Endothelial cell of umbilical vein (primary cell): Measurements from ENCODE around the gene COPE. TPM values are rescaled to one million over a fixed set of nuclear protein-coding genes. Genes with fewer than 3 reads are reported as not detected.

ENCODE experiments used
- BruUV-seq: library from RNA; stranded (reverse); fragments of 400-500 nt; replicated peaks from 2 replicates; lab custom pipeline; 2021; lab: Mats Ljungman, UMichigan
- CTCF ChIA-PET: fragments of 300-600, 350-600 bp; sonication (Branson Sonifier 250); formaldehyde crosslinking; loops from one replicate; lab custom pipeline; 2021; ENCODE audit warnings: antibody characterized with exemption, inconsistent platforms; lab: Charles Lee
- POLR2A ChIA-PET: fragments of 300-600, 350-600 bp; sonication (Branson Sonifier 250); formaldehyde crosslinking; loops from one replicate; lab custom pipeline; 2021; ENCODE audit warnings: antibody characterized with exemption, inconsistent platforms; lab: Charles Lee
- DNase-seq: peaks from one replicate; pipeline ENCODE4 v3.0.0-alpha.2; 2011; ENCODE audit warnings: low read depth, low spot score
- FAIRE-seq: peaks from 2 replicates; lab custom pipeline; 2011; peaks lifted over from hg19 to GRCh38; lab: Jason Lieb, UNC
- H2AFZ ChIP-seq: 2 replicates; pipeline ENCODE4 v1.6.0; 2012; ENCODE audit warnings: low read depth, low read length, control low read depth, inconsistent platforms
- H3K27ac ChIP-seq: 2 replicates; pipeline ENCODE4 v1.5.1; 2011; ENCODE audit warnings: low read depth, mild to moderate bottlenecking, control low read depth, low read length, moderate library complexity; ENCODE audit not compliant: insufficient read depth
- H3K27me3 ChIP-seq, 2 experiments: 2 replicates each; pipeline versions ENCODE4 v1.6.0 to v1.6.1; 2011; ENCODE audit warnings: low read length in 2 of 2, mixed read lengths in 1 of 2; ENCODE audit not compliant: control insufficient read depth in 2 of 2, insufficient read depth in 2 of 2
- H3K36me3 ChIP-seq, 2 experiments: 2 replicates in 1 of 2; 3 replicates in 1 of 2; pipeline ENCODE4 v1.5.1; 2011; ENCODE audit warnings: low read length in 2 of 2, mild to moderate bottlenecking in 1 of 2, moderate library complexity in 1 of 2; ENCODE audit not compliant: control insufficient read depth in 2 of 2, insufficient read depth in 2 of 2; ENCODE audit errors: extremely low read depth in 1 of 2
- H3K4me1 ChIP-seq: 3 replicates; pipeline ENCODE4 v1.5.1; 2011; ENCODE audit warnings: mild to moderate bottlenecking, low read length; ENCODE audit not compliant: control insufficient read depth, insufficient read depth; ENCODE audit errors: extremely low read depth
- H3K4me2 ChIP-seq: 2 replicates; pipeline ENCODE4 v1.6.1; 2011; ENCODE audit warnings: low read length, control low read depth, mixed read lengths; ENCODE audit not compliant: insufficient read depth
- H3K4me3 ChIP-seq, 3 experiments: fragments of 200-600 bp in 1 of 3; sonication (generic), shearing (Covaris generic) in 1 of 3; replicated peaks in 1 of 3; 2 replicates each; pipeline ENCODE4 v1.5.1; 2011 to 2016; ENCODE audit warnings: control low read depth in 3 of 3, low read length in 3 of 3, mild to moderate bottlenecking in 2 of 3, inconsistent platforms in 1 of 3, low read depth in 1 of 3, moderate library complexity in 1 of 3; ENCODE audit not compliant: insufficient read depth in 1 of 3
- H3K79me2 ChIP-seq: 2 replicates; pipeline ENCODE4 v1.6.0; 2012; ENCODE audit warnings: low read length, inconsistent platforms; ENCODE audit not compliant: control insufficient read depth, insufficient read depth
- H3K9ac ChIP-seq: replicated peaks from 2 replicates; pipeline ENCODE3; 2011; ENCODE audit warnings: low read length, control low read depth; ENCODE audit not compliant: insufficient read depth; ENCODE audit errors: extremely low read depth
- H3K9me1 ChIP-seq: replicated peaks from 3 replicates; pipeline ENCODE4 v1.6.0; 2011; ENCODE audit warnings: mild to moderate bottlenecking, low read length; ENCODE audit not compliant: control insufficient read depth, insufficient read depth; ENCODE audit errors: extremely low read depth
- H3K9me3 ChIP-seq: replicated peaks from 2 replicates; pipeline ENCODE4 v1.5.1; 2012; ENCODE audit warnings: low read length, inconsistent platforms; ENCODE audit not compliant: control insufficient read depth, insufficient read depth
- H4K20me1 ChIP-seq: replicated peaks from 2 replicates; pipeline ENCODE3; 2011; ENCODE audit warnings: mild to moderate bottlenecking, low read length; ENCODE audit not compliant: control insufficient read depth, insufficient read depth; ENCODE audit errors: extremely low read depth
- CTCF ChIP-seq, 2 donors: IDR thresholded peaks; 1 replicate in 1 of 2; 2 replicates in 1 of 2; pipeline ENCODE4 v1.5.1; 2011; ENCODE audit warnings: low read length in 2 of 2, mild to moderate bottlenecking in 2 of 2, moderate library complexity in 2 of 2, control low read depth in 1 of 2, inconsistent platforms in 1 of 2, low read depth in 1 of 2; ENCODE audit not compliant: insufficient read depth in 1 of 2; ENCODE audit errors: extremely low read depth in 1 of 2
- MAX ChIP-seq: IDR thresholded peaks from 2 replicates; pipeline ENCODE4 v1.6.1; 2011; ENCODE audit not compliant: insufficient read depth, insufficient read length
- dilution Hi-C: fragments of 300-500 bp; cut with MboI; formaldehyde crosslinking; loops from one replicate; pipeline ENCODE4 v1.15.0; 2019; ENCODE audit warnings: low sequenced_read_pairs; ENCODE audit not compliant: extremely low pct_ligation_motif_present
- intact Hi-C: fragments of 100-400 bp; cut with micrococcal nuclease; formaldehyde crosslinking; loops from one replicate; pipeline ENCODE4 v1.10.0; 2022
- polyA plus RNA-seq, 4 experiments: library from polyadenylated mRNA; depleted of rRNA in 3 of 4; stranded (reverse) in 3 of 4; unstranded in 1 of 4; fragments of >200 nt; gene quantifications; 2 replicates each; pipeline versions ENCODE4 v1.2.1 to v1.2.3, GENCODE V29; 2011 to 2012; ENCODE audit warnings: missing spikeins in 1 of 4
- total RNA-seq: library from RNA; stranded (reverse); gene quantifications from 2 replicates; pipeline ENCODE4 v1.2.3, GENCODE V29; 2021

COPE gene
- total and polyA plus RNA-seq, 2 donors (not counting 3 experiments of a cell fraction or from before 2014, with no cell fraction given): 252 to 407 TPM

- POLR2A ChIA-PET: interaction anchor here (0.6 kb wide), 2 partner anchors 11 to 94 kb away, joined by 5 to 8 read pairs; no protein-coding TSS in a partner anchor
- peak; percentile 69 for FAIRE-seq
- Histone ChIP-seq H4K20me1 (no peaks in the 10 kb centered on the region), H3K9ac (no peak overlapping the region), H3K9me3 (no peaks in the 10 kb centered on the region), H3K36me3 (peaks cover 0 to 8% of the 10 kb centered on the region in 2 experiments), H3K79me2 (no peaks in the 10 kb centered on the region), H3K27ac (no peak overlapping the region), H3K27me3 (peaks cover 0 to 2% of the 10 kb centered on the region in 2 experiments), H3K9me1 (no peaks in the 10 kb centered on the region), H3K4me1 (no peaks in the 10 kb centered on the region), H3K4me3 (peak overlapping the region; percentile 35 to 54 (median 41)), H2AFZ (peak overlapping the region; percentile 81), H3K4me2 (peak overlapping the region; percentile 69)
- intact Hi-C loops: loop anchor here (1.0 to 5.0 kb wide), 3 partner anchors 24 to 91 kb away; partner anchors contain the start of genes COPE and DDX49
- dilution Hi-C loops: no loop called here
- DNase-seq: peak; percentile 42
- CTCF ChIA-PET: interaction anchor here (0.7 to 2.8 kb wide), 7 partner anchors 18 to 126 kb away, joined by 3 to 33 read pairs (median 4); partner anchors contain the start of genes COPE and DDX49
- peak; percentile 33 to 54 for TF ChIP-seq CTCF (IDR thresholded peaks at IDR 0.05; ENCODE audit: extremely low read depth in 1 of 2, insufficient read depth in 1 of 2, low read depth in 1 of 2, low read length in 2 of 2)
- TF ChIP-seq MAX: no peak
- no TSS peak for BruUV-seq
Measured at GRCh38 chr19:18895038-18895823, 24.0 kb downstream of the COPE start.
